AG08395 (cell line): Measurements from ENCODE around the gene FGD1.

Experiments used
- DNase-seq: peaks from one replicate; pipeline ENCODE4 v3.0.0; 2012; ENCODE audit warnings: mixed read lengths, low spot score

The FGD1 gene

GRCh38 chrX:54407266-54407665 is 88.8 kb downstream of the FGD1 start:
- no peak for DNase-seq

- DNase-seq, result no peak
Observed at GRCh38 chrX:54397113-54397512, 98.9 kb downstream of the FGD1 start.
